GM12872 (cell line): ENCODE measurements around the gene ADM.

Experiments
- TF ChIP-seq, protein P1 (sequence below): IDR thresholded peaks from 3 replicates; pipeline ENCODE4 v1.5.1; 2011; ENCODE audit warnings: low read depth, mild to moderate bottlenecking, low read length, moderate library complexity; ENCODE audit not compliant: insufficient read depth

Gene ADM

DNA sequence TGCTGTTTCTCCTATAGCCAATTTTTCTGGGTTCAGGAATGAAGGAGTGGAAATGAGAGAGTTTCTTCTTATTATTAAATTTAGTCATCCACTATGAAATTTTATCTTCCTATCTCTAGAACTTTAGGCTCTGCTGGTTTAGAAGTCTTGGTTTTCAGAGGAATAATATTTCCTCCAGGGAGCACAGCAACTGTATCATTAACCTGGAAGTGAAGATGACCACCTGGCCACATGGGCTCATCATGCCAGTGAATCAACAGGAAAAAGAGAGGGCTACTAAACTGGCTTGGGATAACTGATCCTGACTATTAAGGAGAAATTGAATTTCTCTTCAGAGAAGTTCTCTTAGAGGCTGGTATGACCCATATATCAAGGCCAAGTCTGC is 44.4 kb downstream of the ADM start:
- TF ChIP-seq, protein P1, sequence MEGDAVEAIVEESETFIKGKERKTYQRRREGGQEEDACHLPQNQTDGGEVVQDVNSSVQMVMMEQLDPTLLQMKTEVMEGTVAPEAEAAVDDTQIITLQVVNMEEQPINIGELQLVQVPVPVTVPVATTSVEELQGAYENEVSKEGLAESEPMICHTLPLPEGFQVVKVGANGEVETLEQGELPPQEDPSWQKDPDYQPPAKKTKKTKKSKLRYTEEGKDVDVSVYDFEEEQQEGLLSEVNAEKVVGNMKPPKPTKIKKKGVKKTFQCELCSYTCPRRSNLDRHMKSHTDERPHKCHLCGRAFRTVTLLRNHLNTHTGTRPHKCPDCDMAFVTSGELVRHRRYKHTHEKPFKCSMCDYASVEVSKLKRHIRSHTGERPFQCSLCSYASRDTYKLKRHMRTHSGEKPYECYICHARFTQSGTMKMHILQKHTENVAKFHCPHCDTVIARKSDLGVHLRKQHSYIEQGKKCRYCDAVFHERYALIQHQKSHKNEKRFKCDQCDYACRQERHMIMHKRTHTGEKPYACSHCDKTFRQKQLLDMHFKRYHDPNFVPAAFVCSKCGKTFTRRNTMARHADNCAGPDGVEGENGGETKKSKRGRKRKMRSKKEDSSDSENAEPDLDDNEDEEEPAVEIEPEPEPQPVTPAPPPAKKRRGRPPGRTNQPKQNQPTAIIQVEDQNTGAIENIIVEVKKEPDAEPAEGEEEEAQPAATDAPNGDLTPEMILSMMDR = no peak

DNA sequence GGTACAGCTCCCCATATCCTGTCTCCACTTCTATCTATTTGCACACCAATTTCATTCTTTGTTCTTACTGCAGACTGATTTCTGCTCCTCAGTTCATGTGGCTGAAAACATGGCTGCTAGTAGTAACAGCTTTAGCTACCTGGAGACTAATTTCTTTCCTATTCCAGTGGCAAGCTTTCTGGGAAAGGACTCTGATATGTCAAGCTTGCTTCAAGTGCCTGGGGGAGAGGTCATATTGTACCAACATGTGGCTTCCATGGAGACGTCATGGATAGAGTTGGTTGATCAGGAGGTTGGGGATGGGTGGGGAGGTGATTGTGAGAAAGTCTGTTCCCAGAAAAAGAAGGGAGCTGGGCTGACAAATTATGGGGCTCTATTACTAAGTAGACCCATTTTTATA is 44.9 kb downstream of the ADM start:
- TF ChIP-seq, protein P1 = no peak

DNA sequence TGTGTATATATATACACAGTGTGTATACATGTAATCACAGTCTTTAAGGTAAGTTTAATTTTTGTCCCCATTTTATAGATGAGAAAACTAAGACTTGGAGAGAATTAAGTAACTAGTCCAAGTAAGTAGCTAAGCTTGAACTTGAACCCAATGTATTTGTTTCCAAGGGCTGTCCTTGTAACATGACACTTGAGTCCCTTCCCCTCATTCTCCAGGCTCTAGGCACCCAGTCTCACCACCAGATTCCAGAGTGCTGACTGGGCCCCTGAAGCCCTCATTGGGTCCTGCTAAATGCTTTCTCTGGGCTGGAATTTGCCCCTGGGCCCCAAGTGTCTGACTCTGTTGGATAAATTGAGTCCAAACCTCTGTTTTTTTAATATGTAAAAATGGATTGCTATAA is 45.5 kb downstream of the ADM start:
- TF ChIP-seq, protein P1 = no peak

- TF ChIP-seq, protein P1 = no peak
Observed at GRCh38 chr11:10351435-10351764, 46.5 kb downstream of the ADM start.

- TF ChIP-seq, protein P1 = no peak
Observed at GRCh38 chr11:10351765-10352641, 47.1 kb downstream of the ADM start.

DNA sequence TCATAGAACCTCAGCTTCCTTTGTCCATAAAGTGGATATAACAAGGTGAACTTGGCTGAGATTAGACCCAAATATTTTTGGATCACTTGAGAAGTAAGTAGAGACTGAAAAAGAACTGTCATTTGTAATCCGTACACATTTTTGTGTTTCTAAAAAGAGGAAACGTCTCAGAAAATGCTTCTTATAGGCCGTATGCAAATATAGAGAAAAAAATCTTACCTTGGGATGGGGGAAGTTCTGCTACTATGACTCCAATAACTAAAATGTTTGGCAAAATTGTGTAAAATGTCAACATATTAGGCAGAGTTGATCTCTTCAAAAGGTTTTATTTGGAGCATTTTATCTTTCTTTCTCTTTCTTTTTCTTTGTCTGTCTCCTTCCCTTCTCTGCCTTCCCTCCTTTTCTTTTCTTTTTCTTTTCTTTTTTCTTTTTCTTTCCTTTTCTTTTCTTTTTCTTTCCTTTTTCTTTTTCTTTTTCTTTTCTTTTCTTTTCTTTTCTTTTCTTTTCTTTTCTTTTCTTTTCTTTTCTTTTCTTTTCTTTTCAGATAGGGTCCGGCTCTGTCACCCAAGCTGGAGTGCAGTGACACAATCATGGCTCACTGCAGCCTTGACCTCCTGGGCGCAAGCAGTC is 48.2 kb downstream of the ADM start:
- TF ChIP-seq, protein P1 = no peak

- TF ChIP-seq, protein P1 = no peak
Observed at GRCh38 chr11:10354389-10354788, 49.5 kb downstream of the ADM start.
